ENCODE data around the gene EGFR.

DNA sequence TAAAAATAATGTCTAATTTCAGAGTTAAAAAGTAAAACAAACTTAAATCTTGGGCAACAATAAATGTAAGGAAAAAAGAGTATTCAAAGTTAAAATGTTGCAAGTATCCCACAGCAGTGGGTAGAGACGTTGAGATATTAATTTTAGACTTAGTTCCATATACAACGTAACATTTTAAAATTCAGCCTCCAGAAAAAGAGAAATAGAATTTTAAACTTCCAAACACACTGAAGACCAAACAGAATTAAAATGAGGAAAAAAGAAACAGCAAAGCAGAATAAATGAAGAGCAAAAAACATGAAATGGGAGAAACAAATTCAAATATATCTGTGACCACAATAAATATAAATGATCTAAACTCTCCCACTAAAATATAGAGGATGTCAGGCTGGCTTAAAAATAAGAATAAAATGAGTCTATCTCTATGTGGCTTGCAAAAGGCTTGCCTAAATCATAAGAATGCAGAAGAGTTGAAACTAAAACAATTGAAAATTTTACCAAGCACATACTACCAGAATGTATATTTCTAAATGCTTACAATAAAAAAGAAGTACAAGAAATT is 46.0 kb upstream of the EGFR start:
- TF ChIP-seq, protein P1, sequence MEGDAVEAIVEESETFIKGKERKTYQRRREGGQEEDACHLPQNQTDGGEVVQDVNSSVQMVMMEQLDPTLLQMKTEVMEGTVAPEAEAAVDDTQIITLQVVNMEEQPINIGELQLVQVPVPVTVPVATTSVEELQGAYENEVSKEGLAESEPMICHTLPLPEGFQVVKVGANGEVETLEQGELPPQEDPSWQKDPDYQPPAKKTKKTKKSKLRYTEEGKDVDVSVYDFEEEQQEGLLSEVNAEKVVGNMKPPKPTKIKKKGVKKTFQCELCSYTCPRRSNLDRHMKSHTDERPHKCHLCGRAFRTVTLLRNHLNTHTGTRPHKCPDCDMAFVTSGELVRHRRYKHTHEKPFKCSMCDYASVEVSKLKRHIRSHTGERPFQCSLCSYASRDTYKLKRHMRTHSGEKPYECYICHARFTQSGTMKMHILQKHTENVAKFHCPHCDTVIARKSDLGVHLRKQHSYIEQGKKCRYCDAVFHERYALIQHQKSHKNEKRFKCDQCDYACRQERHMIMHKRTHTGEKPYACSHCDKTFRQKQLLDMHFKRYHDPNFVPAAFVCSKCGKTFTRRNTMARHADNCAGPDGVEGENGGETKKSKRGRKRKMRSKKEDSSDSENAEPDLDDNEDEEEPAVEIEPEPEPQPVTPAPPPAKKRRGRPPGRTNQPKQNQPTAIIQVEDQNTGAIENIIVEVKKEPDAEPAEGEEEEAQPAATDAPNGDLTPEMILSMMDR (IDR thresholded peaks at IDR 0.05; ENCODE audit: insufficient read depth, low read length, poor library complexity, severe bottlenecking) = no peak
- TF ChIP-seq EZH2phosphoT487 (conservative IDR thresholded peaks at IDR 0.05; ENCODE audit: low read length) = no peak
